ENCODE data around the gene KDF1. TPM values are rescaled to one million over a fixed set of nuclear protein-coding genes. Genes with fewer than 3 reads are reported as not detected.

The KDF1 gene
- total and polyA plus RNA-seq, 2 of the 13 experiments (the other 11 are each of a cell fraction or from before 2014, with no cell fraction given): 1.9 to 4.9 TPM

DNA sequence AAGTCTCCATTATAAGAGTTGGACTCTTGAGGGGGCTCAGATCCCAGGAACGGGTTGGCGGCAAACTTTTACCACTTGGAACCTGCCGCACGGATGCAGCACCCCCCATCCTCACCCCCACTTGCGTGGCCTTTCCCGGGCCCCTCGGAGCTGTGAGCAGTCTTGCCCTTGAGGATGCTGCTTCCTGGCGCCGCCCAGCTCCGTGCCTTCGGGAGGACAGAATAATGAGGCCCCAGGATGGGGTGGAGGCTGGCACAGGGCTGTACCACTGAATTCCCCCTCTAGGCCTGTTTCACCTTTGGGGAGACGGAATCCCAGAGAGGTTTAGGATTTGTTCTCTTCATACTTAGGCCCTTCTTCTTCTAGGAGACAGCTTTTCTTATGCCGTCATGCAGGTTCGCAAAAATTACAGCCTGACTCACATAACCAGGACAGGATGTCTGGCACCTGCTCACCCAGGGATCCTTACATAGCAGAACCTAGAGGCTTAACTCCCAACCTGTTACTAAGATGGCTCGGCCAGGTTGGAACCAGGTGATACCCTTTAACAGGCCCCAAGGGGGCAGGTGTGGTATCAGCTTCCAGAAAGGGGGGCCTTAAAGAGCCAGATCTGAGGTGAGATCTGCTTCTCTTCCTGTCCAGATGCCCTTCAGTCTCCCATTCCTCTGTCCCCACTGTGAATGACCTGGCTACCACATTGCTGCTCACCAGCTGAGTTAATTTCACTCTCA lies 34.7 kb upstream of the KDF1 start (continued):
- TF ChIP-seq TFDP2 (CRISPR knock-in tag; IDR thresholded peaks at IDR 0.05) (no peak), ZBTB49 (CRISPR knock-in tag; IDR thresholded peaks at IDR 0.05; ENCODE audit: borderline replicate concordance) (no peak), POLR2A (IDR thresholded peaks at IDR 0.05; ENCODE audit: insufficient read depth in 1 of 2, low read depth in 2 of 2, low read length in 2 of 2) (peak in 1 of 2 experiments; percentile 21; a peak in 1 of 4 replicates), MEF2D (CRISPR knock-in tag; IDR thresholded peaks at IDR 0.05) (no peak), SOX6 (IDR thresholded peaks at IDR 0.05) (no peak), SOX6 (CRISPR knock-in tag; IDR thresholded peaks at IDR 0.05) (0 out of 2 replicates have a peak, but pooled peaks have one; percentile 35), ZNF138 (CRISPR knock-in tag; IDR thresholded peaks at IDR 0.05; ENCODE audit: low read depth) (no peak), NFE2L2 (IDR thresholded peaks at IDR 0.05; ENCODE audit: low read length) (no peak), E2F2 (CRISPR knock-in tag; IDR thresholded peaks at IDR 0.05; ENCODE audit: borderline replicate concordance) (no peak), TBX3 (IDR thresholded peaks at IDR 0.05; ENCODE audit: borderline replicate concordance) (no peak), PHF8 (CRISPR knock-in tag; IDR thresholded peaks at IDR 0.05) (0 out of 2 replicates have a peak, but pooled peaks have one; percentile 12), POLR2AphosphoS5 (IDR thresholded peaks at IDR 0.05; ENCODE audit: low read depth, low read length) (peak; percentile 19; the same call in 1 of the 2 replicates), CHD2 (IDR thresholded peaks at IDR 0.05; ENCODE audit: low read depth, low read length) (no peak), CHD4 (IDR thresholded peaks at IDR 0.05; ENCODE audit: borderline replicate concordance, low read length) (no peak), ZNF234 (CRISPR knock-in tag; conservative IDR thresholded peaks at IDR 0.05) (no peak), ZNF549 (CRISPR knock-in tag; IDR thresholded peaks at IDR 0.05) (no peak), ZKSCAN8 (CRISPR knock-in tag; IDR thresholded peaks at IDR 0.05; ENCODE audit: borderline replicate concordance) (0 out of 2 replicates have a peak, but pooled peaks have one; percentile 41), GFI1 (CRISPR knock-in tag; IDR thresholded peaks at IDR 0.05; ENCODE audit: borderline replicate concordance) (no peak), ELF3 (CRISPR knock-in tag; IDR thresholded peaks at IDR 0.05) (no peak), HDAC6 (IDR thresholded peaks at IDR 0.05; ENCODE audit: low read depth, low read length) (no peak)
- TF ChIP-seq, protein P1, sequence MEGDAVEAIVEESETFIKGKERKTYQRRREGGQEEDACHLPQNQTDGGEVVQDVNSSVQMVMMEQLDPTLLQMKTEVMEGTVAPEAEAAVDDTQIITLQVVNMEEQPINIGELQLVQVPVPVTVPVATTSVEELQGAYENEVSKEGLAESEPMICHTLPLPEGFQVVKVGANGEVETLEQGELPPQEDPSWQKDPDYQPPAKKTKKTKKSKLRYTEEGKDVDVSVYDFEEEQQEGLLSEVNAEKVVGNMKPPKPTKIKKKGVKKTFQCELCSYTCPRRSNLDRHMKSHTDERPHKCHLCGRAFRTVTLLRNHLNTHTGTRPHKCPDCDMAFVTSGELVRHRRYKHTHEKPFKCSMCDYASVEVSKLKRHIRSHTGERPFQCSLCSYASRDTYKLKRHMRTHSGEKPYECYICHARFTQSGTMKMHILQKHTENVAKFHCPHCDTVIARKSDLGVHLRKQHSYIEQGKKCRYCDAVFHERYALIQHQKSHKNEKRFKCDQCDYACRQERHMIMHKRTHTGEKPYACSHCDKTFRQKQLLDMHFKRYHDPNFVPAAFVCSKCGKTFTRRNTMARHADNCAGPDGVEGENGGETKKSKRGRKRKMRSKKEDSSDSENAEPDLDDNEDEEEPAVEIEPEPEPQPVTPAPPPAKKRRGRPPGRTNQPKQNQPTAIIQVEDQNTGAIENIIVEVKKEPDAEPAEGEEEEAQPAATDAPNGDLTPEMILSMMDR (CRISPR knock-in tag; IDR thresholded peaks at IDR 0.05): no peak
- TF ChIP-seq, protein P2, sequence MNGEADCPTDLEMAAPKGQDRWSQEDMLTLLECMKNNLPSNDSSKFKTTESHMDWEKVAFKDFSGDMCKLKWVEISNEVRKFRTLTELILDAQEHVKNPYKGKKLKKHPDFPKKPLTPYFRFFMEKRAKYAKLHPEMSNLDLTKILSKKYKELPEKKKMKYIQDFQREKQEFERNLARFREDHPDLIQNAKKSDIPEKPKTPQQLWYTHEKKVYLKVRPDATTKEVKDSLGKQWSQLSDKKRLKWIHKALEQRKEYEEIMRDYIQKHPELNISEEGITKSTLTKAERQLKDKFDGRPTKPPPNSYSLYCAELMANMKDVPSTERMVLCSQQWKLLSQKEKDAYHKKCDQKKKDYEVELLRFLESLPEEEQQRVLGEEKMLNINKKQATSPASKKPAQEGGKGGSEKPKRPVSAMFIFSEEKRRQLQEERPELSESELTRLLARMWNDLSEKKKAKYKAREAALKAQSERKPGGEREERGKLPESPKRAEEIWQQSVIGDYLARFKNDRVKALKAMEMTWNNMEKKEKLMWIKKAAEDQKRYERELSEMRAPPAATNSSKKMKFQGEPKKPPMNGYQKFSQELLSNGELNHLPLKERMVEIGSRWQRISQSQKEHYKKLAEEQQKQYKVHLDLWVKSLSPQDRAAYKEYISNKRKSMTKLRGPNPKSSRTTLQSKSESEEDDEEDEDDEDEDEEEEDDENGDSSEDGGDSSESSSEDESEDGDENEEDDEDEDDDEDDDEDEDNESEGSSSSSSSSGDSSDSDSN (CRISPR knock-in tag; IDR thresholded peaks at IDR 0.05): no peak
